Adrenal gland (tissue), 12 donors: Measurements from ENCODE around the gene CCNI2. TPM values are rescaled to one million over a fixed set of nuclear protein-coding genes. Genes with fewer than 3 reads are reported as not detected.

Experiments
- DNase-seq, 7 donors: peaks; one replicate each; pipeline ENCODE4 v3.0.0-alpha.2; 2019 to 2020
- H3K27ac ChIP-seq, 5 donors: fragments of 200-600 bp; sonication (generic) in 4 of 5; 1 replicate in 3 of 5; 2 replicates in 2 of 5; pipeline versions ENCODE4 v1.5.1 to v1.8.0; 2016 to 2020; ENCODE audit warnings: mild to moderate bottlenecking in 1 of 5
- H3K27me3 ChIP-seq: fragments of 200-600 bp; 2 replicates; pipeline ENCODE4 v1.8.0; 2021
- H3K36me3 ChIP-seq, 2 donors: fragments of 200-600 bp; replicated peaks in 1 of 2; 1 replicate in 1 of 2; 2 replicates in 1 of 2; pipeline versions ENCODE4 v1.5.1 to v1.8.0; 2018 to 2022
- H3K4me1 ChIP-seq, 2 donors: fragments of 200-600 bp; replicated peaks in 1 of 2; 1 replicate in 1 of 2; 2 replicates in 1 of 2; pipeline versions ENCODE4 v1.5.1 to v1.8.0; 2018 to 2021
- H3K4me3 ChIP-seq, 4 donors: fragments of 200-600 bp; sonication (generic) in 3 of 4; one replicate each; pipeline ENCODE4 v1.5.1; 2016 to 2018
- H3K9me3 ChIP-seq, 3 donors: fragments of 200-600 bp; sonication (generic) in 1 of 3; replicated peaks in 1 of 3; 1 replicate in 2 of 3; 2 replicates in 1 of 3; pipeline versions ENCODE4 v1.5.1 to v1.8.0; 2016 to 2021
- CTCF ChIP-seq, 6 experiments: fragments of 450-650 bp in 4 of 6; fragments of 200-600 bp in 2 of 6; sonication (generic) in 1 of 6; IDR thresholded peaks; 1 replicate in 5 of 6; 2 replicates in 1 of 6; pipeline versions ENCODE4 v1.5.1 to v1.8.0; 2016 to 2021; ENCODE audit warnings: antibody characterized with exemption in 6 of 6, mild to moderate bottlenecking in 2 of 6, moderate library complexity in 1 of 6
- POLR2A ChIP-seq, 2 donors: fragments of 450-650 bp; IDR thresholded peaks; one replicate each; pipeline ENCODE4 v1.6.1; 2017; ENCODE audit warnings: antibody characterized with exemption in 2 of 2, mild to moderate bottlenecking in 2 of 2, moderate library complexity in 1 of 2
- WGBS, 4 donors: extraction: QIAGEN DNeasy Blood & Tissue Kit in 2 of 4; methylation state at CpG; one replicate each; pipeline versions ENCODE4 v1.1.5 to v1.1.7; 2013 to 2017; 5-methylcytosine and 5-hydroxymethylcytosine counted together
- intact Hi-C, 2 donors: fragments of 100-400 bp; cut with DNase I; formaldehyde crosslinking; loops; one replicate each; pipeline versions ENCODE4 v1.14.1 to v1.15.0; 2022 to 2023
- polyA plus RNA-seq, 3 donors: library from polyadenylated mRNA; stranded (reverse); fragments of 200-250 nt in 2 of 3; fragments of 350-450 nt in 1 of 3; fragmentation: Illumina TruSeq in 1 of 3; extraction: RNeasy Lipid Tissue Mini Kit (QIAGEN cat#74804) in 1 of 3; gene quantifications; one replicate each; pipeline ENCODE4 v1.2.3, GENCODE V29; 2013 to 2014
- total RNA-seq, 9 donors: library from RNA; depleted of rRNA in 4 of 9; stranded (reverse); fragments of >200 nt in 4 of 9; fragments of 120-200 nt in 1 of 9; fragmentation: NEBNext Ultra II Directional in 1 of 9; extraction: Animal tissue kit (Norgen Biotek cat#: 25700) in 1 of 9; gene quantifications; one replicate each; pipeline versions ENCODE4 v1.1.0 to v1.2.4, GENCODE V29; 2013 to 2023
- donor health status: healthy with polysubstance abuse.
- donor health status: Bipolar disorder and iron deficiency.
- donor health status: DM: yes; HTN: yes; CAD: no.
- donor health status: DM: no; HTN: no; CAD: no.
- donor health status: DM: no; HTN: no; CAD: no.
- donor health status: DM: yes; HTN: yes; CAD: no.

Gene CCNI2
- total and polyA plus RNA-seq, 12 donors = 0.08 to 0.40 (median 0.20) TPM; not detected in 5

DNA sequence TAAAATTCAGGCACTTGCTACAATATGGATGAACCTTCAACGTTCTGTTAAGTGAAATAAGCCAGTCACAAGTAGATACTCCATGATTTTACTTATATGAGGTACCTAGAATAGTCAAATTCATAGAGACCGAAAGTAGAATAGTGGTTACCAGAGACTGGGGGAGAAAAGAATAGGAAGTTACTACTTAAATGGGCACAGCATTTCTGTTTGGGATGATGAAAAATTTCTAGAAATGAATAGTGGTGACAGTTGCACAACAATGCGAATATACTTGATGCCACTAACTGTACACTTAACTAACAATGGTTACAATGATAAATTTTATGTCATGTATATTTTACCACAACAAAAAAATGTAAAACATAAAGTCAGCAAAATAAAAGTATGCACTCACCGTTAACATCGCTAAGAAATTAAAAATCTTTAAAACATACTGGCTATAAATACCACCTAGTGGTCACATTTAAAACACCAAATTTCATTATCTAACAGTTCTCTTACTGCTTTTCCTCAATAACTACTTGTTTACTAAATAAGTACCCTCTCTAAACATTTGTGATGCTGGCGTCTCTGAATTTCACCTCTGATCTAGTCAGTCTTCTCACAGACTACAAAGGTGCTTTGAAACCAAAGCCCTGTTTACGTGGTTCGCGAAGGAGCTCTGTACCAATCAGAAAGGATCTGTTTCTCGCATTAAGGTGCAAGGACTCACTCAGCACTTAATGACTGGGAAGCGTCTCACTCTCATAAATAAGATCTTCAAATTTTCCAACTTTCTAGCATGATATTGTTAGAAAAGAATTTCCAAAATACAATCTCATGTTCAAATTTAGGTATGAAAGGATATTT lies 32.5 kb upstream of the CCNI2 start:
- intact Hi-C loops = no loop called here
- 58 to 64% (median 59%) methylated on average over 11 of the region's 11 CpGs for WGBS, 4 donors
- Histone ChIP-seq H3K4me3 (no peak overlapping the region), H3K27ac (no peak overlapping the region), H3K4me1 (no peaks in the 10 kb centered on the region), H3K36me3 (no peaks in the 10 kb centered on the region), H3K27me3 (no peaks in the 10 kb centered on the region), H3K9me3 (no peaks in the 10 kb centered on the region)
- peak; percentile 35 to 63 (median 48) for TF ChIP-seq CTCF (IDR thresholded peaks at IDR 0.05)
- TF ChIP-seq POLR2A (IDR thresholded peaks at IDR 0.05) = no peak
- no peak for DNase-seq

- no peak for DNase-seq
- H3K36me3 ChIP-seq = no peaks in the 10 kb centered on the region
- peaks cover 0 to 4% (median 0%) of the 10 kb centered on the region in 3 donors for H3K9me3 ChIP-seq
- WGBS, 4 donors = 92 to 97% (median 96%) methylated on average over 5 of the region's 5 CpGs
- intact Hi-C loops = no loop called here
- no peaks in the 10 kb centered on the region for H3K4me1 ChIP-seq
- H3K27me3 ChIP-seq = no peaks in the 10 kb centered on the region
- no peak overlapping the region for H3K27ac ChIP-seq
- no peak for TF ChIP-seq CTCF (IDR thresholded peaks at IDR 0.05)
- TF ChIP-seq POLR2A (IDR thresholded peaks at IDR 0.05) = no peak
- H3K4me3 ChIP-seq = no peak overlapping the region
Observed at GRCh38 chr5:132718544-132719312, 28.5 kb upstream of the CCNI2 start.

DNA sequence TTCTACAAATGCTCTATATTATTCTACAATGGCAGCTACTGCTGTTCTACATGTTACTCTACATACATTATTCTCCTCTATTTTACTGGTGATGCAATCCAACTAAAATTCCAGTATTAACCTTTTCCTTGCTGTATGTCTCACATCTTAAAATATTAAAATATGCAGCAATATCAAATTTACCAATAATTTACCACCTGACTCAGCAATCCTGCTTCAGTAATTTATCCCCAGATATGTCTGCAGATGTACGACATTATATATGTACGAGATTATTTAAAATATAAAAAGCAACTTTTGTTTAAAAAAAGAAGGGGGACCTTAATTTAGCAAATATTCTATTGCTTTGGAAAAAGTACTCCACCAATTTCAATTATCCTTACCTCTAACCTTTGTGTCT lies 21.5 kb upstream of the CCNI2 start:
- Histone ChIP-seq H3K4me1 (no peaks in the 10 kb centered on the region), H3K27me3 (no peaks in the 10 kb centered on the region), H3K27ac (no peak overlapping the region), H3K9me3 (peaks cover 0 to under 1% (median 0%) of the 10 kb centered on the region in 3 donors), H3K4me3 (no peak overlapping the region), H3K36me3 (no peaks in the 10 kb centered on the region)
- intact Hi-C loops = no loop called here
- no peak for TF ChIP-seq POLR2A (IDR thresholded peaks at IDR 0.05)
- WGBS, 4 donors = 92 to 98% (median 94%) methylated on average over 2 of the region's 2 CpGs
- no peak for DNase-seq

DNA sequence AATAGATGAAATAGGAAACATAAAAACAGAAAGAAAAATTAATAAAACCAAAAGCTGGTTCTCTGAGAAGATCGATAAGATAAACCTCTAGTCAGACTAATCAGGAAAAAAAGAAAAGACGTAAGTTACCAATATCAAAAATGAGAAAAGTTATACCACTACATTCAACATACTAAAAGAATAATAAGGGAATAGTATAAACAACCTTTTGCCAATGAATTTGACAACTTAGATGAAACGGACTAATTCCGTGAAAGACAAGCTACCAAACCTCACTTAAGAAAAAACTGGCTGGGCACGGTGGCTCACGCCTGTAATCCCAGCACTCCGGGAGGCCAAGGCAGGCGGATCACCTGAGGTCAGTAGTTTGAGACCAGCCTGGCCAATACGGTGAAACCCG lies 17.3 kb upstream of the CCNI2 start:
- no peak overlapping the region for H3K4me3 ChIP-seq
- no peaks in the 10 kb centered on the region for H3K36me3 ChIP-seq
- H3K4me1 ChIP-seq = no peaks in the 10 kb centered on the region
- no peaks in the 10 kb centered on the region for H3K9me3 ChIP-seq
- H3K27me3 ChIP-seq = no peaks in the 10 kb centered on the region
- intact Hi-C loops = no loop called here
- no peak for DNase-seq
- H3K27ac ChIP-seq = no peak overlapping the region
- 89 to 96% (median 95%) methylated on average over 7 to 10 of the region's 10 CpGs for WGBS, 4 donors
- TF ChIP-seq POLR2A (IDR thresholded peaks at IDR 0.05) (no peak), CTCF (IDR thresholded peaks at IDR 0.05) (no peak)
